PFSK-1 (cell line): ENCODE results near the gene LYRM2.

Experiments used
- FOXP2 ChIP-seq: optimal IDR thresholded peaks from 2 replicates; pipeline ENCODE3; 2011; ENCODE audit warnings: borderline replicate concordance, control low read depth, inconsistent platforms; ENCODE audit not compliant: insufficient read depth; ENCODE audit errors: extremely low read length, extremely low read depth
- POLR2AphosphoS5 ChIP-seq: IDR thresholded peaks from 2 replicates; pipeline ENCODE4 v1.6.1; 2012; ENCODE audit warnings: low read depth, mild to moderate bottlenecking, control low read depth, low read length, moderate library complexity
- REST ChIP-seq, 2 experiments: IDR thresholded peaks; 2 replicates each; pipeline versions ENCODE4 v1.6.1 to v1.8.0; 2011 to 2012; ENCODE audit warnings: low read depth in 2 of 2, low read length in 2 of 2, control low read depth in 1 of 2, inconsistent platforms in 1 of 2, mild to moderate bottlenecking in 1 of 2, moderate library complexity in 1 of 2; ENCODE audit not compliant: insufficient read depth in 1 of 2
- SIN3A ChIP-seq: IDR thresholded peaks from 2 replicates; pipeline ENCODE4 v1.6.1; 2012; ENCODE audit warnings: mild to moderate bottlenecking, low read length, moderate library complexity, borderline replicate concordance; ENCODE audit not compliant: insufficient read depth
- TAF1 ChIP-seq: IDR thresholded peaks from 2 replicates; pipeline ENCODE4 v1.6.1; 2012; ENCODE audit warnings: low read length, control low read depth, borderline replicate concordance; ENCODE audit not compliant: insufficient read depth

GRCh38 chr6:89518352-89519055, 120.0 kb downstream of the LYRM2 start:
- TF ChIP-seq REST (IDR thresholded peaks at IDR 0.05; ENCODE audit: insufficient read depth in 1 of 2, low read depth in 2 of 2, low read length in 2 of 2): no peak
- no peak for TF ChIP-seq POLR2AphosphoS5
- no peak for TF ChIP-seq SIN3A
- no peak for TF ChIP-seq FOXP2
- no peak for TF ChIP-seq TAF1
